Measurements from ENCODE around the gene VAMP3.

Gene VAMP3, protein sequence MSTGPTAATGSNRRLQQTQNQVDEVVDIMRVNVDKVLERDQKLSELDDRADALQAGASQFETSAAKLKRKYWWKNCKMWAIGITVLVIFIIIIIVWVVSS

GRCh38 chr1:7770997-7771822, at the start of gene VAMP3:
Gene VAMP3 (plus strand): TSS chr1:7771296. CDS start chr1:7771384, 88 bp downstream.
- peak; percentile 85 to 89 for DNase-seq

- no peak for DNase-seq
Observed at GRCh38 chr1:7721940-7722669, 49.0 kb upstream of the VAMP3 start.

DNA sequence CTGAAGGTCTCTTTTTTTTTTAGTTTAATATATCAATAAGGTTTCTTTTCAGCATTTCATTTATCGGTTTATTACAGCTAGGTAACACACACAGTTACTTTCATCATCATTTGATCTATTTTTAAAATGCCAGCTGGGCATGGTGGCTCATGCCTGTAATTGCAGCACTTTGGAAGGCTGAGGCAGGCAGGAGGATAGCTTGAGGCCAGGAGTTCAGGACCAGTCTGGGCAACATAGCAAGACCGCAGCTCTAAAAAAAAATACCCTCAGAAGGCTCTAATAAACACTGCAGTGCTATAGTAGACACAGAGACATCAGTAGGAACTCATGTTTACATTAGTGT, 48.5 kb upstream of the VAMP3 start:
- DNase-seq = no peak

DNA sequence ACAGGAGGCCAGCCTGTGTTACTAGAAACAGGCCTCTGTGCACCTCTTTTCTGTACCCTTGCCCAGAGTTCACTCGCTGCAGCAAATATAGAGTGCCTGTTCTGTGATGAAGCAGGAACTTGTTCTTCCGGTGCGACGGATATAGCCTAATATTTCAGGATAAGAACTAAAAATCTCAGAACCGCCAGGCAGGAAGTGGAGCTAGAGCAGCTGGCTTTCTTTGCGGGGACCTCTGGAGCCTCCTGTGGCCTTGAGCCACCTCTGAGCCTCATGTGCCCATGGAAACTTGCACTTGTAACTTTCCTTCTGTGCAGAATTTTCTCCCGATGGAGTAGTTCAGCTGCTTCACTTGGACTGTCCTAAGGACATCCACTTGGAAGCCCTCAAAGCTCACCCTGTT, 44.5 kb upstream of the VAMP3 start:
- no peak for DNase-seq

DNA sequence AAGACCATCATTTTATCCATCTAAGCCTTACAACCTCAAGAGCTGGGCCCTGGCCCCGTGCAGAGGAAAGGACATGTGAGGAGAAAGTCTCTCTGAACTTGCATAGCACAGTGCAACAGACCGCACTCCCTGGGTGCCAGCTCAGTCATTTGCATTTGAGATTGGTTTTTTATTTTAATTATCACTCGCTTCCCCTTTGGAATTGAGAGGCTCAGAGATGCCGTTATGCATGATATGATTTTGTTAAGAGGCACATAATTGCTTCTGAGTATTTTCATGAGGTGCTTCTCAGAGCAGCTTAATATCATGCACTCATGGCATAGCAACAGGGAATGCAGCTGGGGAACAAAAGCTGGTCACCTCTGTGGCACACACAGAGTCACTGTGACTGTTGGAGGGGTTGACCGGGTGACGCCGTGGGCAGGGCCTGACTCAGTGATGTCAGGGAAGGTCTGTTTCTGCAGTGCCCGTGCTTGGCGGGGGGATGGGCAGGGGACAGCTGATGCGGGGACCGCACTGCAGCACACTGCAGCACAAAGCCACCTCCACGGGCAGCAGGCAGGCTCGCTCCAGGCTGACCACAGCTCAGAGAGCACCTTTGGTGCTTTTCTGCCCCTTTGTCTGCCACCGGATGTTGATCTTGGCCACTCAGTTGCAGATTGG, 43.2 kb upstream of the VAMP3 start:
- DNase-seq = no peak

- DNase-seq = no peak
Observed at GRCh38 chr1:7729761-7730160, 41.3 kb upstream of the VAMP3 start.

DNA sequence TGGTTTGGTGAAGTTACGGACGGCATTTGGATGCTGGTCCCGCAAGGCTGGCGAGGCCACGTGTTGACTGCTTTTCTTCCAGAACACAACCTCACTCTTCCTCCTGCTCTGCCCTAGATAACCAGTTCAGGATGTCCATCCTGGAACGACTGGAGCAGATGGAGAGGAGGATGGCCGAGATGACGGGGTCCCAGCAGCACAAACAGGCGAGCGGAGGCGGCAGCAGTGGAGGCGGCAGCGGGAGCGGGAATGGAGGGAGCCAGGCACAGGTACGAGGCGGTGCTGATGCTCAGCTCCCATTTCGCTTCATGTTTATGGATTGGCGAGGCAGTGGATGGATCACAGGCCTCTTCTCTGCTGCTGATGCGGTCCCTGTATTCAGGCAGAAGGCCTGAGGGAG, 38.8 kb upstream of the VAMP3 start:
- DNase-seq = no peak

- DNase-seq = no peak
Observed at GRCh38 chr1:7733276-7733675, 37.8 kb upstream of the VAMP3 start.

DNA sequence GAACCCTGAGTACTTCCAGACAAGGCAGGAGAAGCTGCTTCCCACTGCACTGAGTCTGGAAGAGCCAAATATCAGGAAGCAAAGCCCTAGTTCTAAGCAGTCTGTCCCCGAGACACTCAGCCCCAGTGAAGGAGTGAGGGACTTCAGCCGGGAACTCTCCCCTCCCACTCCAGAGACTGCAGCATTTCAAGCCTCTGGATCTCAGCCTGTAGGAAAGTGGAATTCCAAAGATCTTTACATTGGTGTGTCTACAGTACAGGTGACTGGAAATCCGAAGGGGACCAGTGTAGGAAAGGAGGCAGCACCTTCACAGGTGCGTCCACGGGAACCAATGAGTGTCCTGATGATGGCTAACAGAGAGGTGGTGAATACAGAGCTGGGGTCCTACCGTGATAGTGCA, 33.1 kb upstream of the VAMP3 start:
- no peak for DNase-seq

DNA sequence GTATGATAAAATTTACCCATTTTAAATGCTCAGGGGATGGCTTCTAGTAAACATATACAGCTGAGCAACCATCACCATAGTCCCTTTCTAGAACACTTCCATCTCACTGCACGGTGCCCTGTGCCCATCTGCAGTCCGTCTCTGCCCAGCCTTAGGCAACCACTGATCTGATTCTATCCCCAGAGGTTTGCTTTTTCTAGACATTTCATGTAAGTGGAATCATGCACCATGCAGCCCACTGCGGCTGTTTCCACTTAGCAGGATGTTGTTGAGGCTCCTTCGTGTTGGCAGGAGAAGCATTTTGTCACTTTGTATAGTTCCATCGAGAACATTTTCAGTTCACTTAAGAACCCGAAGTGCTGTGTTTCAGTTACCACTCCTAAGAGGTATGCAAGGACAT, 27.8 kb upstream of the VAMP3 start:
- DNase-seq = no peak

GRCh38 chr1:7744882-7745281, 26.2 kb upstream of the VAMP3 start:
- no peak for DNase-seq

DNA sequence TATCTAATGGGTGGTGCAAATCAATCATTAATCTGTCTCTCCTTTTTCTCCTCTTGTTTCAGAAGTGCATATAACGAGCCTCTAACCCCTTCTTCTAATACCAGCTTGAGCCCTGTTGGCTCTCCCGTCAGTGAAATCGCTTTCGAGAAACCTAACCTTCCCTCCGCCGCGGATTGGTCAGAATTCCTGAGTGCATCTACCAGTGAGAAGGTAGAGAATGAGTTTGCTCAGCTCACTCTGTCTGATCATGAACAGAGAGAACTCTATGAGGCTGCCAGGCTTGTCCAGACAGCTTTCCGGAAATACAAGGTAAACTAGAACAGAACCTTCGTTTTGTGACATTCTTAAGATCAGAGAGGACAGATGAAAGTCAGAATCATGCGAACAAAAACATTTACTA, 25.3 kb upstream of the VAMP3 start:
- DNase-seq = no peak

- no peak for DNase-seq
Observed at GRCh38 chr1:7747605-7748004, 23.5 kb upstream of the VAMP3 start.

DNA sequence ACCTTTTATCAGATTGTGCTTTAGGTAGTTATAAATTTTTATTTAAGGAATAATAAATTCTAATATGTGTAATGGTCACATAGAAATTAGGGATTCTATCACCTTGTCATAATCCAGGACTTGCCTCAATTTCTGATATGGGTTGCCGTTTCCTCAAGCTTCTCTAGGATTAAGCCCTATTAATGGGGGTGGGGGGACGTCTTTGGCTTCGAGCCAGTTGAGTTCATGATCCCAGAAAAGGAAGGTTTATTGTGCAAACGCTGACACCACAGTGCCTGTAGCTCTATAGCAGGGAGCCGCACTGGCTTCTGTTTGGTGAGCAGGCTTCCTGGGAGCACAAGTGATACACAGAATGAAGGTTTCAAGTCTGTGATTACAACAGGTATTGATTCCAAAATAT, 22.0 kb upstream of the VAMP3 start:
- no peak for DNase-seq

GRCh38 chr1:7751174-7751573, 19.9 kb upstream of the VAMP3 start:
- no peak for DNase-seq

DNA sequence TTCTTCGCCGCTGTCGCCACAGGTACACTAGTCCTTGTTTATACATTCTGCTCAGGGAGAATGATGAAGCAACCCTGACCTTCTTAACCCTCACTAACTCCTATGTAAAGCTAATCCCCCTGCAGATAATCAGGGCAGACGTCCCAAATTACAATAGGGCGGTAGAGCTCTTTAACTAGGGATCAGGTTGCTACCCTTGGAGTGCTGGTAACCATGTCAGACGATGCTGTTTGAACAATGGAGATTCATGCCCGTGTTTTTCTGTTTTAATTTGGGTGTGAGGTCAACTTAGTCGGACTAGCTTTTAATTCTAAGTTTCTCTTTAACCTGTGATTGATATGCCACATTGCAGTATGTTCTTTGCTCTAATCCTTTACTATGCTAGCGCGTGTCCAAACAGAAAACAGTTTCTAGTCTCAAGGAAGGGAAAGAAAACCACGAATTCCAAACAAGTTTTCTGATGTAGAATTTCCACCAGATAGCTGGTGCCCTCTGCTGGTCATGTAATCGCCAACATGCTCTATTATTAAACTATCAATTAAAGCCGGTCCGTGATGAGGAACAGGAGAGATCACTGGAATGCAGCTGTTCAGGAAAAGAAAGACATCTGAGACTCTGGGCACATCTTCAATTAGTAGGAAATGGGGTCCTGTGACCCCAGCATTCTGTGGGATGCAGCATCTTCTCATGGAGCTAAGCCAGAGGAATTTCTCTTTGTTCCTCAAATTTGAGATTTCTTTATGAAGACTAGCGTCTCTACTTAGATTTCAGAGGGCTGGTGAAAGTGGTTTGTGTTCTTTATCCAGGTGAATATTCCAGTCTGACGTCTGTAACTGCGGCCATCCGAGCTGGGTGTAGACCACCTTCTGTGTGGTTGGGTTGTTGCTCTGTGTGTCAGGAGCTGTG, 18.3 kb upstream of the VAMP3 start:
- DNase-seq = peak; percentile 45 to 64

GRCh38 chr1:7753641-7754040, 17.5 kb upstream of the VAMP3 start:
- no peak for DNase-seq

GRCh38 chr1:7754234-7754633, 16.9 kb upstream of the VAMP3 start:
- DNase-seq = no peak

- no peak for DNase-seq
Observed at GRCh38 chr1:7755448-7755847, 15.6 kb upstream of the VAMP3 start.

DNA sequence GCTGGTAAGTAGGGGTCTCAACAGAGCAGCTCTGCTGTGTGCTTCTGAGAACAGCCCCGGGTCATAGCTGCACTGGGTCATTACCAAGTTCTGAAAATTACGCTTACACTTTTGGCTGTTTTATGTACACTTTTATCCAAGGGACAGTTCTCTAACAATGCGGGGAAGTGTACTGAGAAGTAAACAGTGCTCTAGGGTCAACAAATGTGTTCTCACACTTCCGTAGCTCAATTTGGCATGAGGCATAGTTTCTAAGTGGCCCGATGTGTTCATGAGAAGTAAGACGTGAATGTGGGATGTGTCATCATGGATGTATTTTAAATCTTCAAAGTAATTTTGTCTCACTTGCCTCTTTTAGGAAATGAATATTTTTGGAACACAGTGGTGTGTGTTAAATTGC, 10.9 kb upstream of the VAMP3 start:
- no peak for DNase-seq

- no peak for DNase-seq
Observed at GRCh38 chr1:7761103-7761502, 10.0 kb upstream of the VAMP3 start.

- DNase-seq = no peak
Observed at GRCh38 chr1:7767176-7767575, 3.9 kb upstream of the VAMP3 start.

GRCh38 chr1:7768583-7768982, 2.5 kb upstream of the VAMP3 start:
- no peak for DNase-seq
